GM12878 (cell line): ENCODE results near the gene SDC1.

Experiments
- CHD2 ChIP-seq: IDR thresholded peaks from 2 replicates; pipeline ENCODE4 v1.6.1; 2011; ENCODE audit warnings: low read depth, low read length, improper control_type of control experiment, borderline replicate concordance
- POLR2A ChIP-seq: IDR thresholded peaks from 2 replicates; pipeline ENCODE4 v1.6.1; 2011; ENCODE audit warnings: low read depth, mild to moderate bottlenecking, low read length
- POLR2AphosphoS5 ChIP-seq: IDR thresholded peaks from 2 replicates; pipeline ENCODE4 v1.6.1; 2011; ENCODE audit warnings: mild to moderate bottlenecking, low read length, inconsistent platforms
- TCF3 ChIP-seq: IDR thresholded peaks from 2 replicates; pipeline ENCODE4 v1.6.1; 2012; ENCODE audit warnings: low read depth, mild to moderate bottlenecking, low read length, borderline replicate concordance; ENCODE audit not compliant: insufficient read depth
- TF ChIP-seq, protein P1 (sequence below): IDR thresholded peaks from 2 replicates; pipeline ENCODE4 v1.6.1; 2012; ENCODE audit warnings: mild to moderate bottlenecking, low read depth, low read length
- TF ChIP-seq, protein P2 (sequence below): IDR thresholded peaks from 2 replicates; pipeline ENCODE4 v1.6.1; 2011; ENCODE audit warnings: borderline replicate concordance, low read depth, mild to moderate bottlenecking, moderate library complexity, mixed read lengths, low read length; ENCODE audit not compliant: insufficient read depth; ENCODE audit errors: extremely low read length

DNA sequence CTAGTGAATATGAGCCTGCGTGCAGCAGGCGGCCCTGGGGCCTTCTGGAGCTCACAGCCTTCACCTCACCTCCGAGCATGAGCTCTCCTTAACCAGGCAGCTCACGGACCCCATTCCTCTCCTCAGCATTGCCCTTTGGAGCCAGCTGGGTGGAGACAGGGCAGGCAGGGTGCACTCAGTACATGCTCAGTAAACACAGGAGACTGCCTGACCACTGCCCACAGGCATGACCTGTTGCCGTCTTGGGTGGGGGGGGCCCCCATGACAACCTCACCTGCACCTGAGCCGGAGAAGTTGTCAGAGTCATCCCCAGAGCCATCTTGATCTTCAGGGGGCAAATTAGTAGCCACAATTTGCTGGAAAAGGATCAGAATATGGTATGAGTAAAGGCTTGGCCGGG, 19.9 kb downstream of the SDC1 start:
- TF ChIP-seq TCF3 (no peak), POLR2A (no peak), CHD2 (no peak), POLR2AphosphoS5 (no peak)
- TF ChIP-seq, protein P1, sequence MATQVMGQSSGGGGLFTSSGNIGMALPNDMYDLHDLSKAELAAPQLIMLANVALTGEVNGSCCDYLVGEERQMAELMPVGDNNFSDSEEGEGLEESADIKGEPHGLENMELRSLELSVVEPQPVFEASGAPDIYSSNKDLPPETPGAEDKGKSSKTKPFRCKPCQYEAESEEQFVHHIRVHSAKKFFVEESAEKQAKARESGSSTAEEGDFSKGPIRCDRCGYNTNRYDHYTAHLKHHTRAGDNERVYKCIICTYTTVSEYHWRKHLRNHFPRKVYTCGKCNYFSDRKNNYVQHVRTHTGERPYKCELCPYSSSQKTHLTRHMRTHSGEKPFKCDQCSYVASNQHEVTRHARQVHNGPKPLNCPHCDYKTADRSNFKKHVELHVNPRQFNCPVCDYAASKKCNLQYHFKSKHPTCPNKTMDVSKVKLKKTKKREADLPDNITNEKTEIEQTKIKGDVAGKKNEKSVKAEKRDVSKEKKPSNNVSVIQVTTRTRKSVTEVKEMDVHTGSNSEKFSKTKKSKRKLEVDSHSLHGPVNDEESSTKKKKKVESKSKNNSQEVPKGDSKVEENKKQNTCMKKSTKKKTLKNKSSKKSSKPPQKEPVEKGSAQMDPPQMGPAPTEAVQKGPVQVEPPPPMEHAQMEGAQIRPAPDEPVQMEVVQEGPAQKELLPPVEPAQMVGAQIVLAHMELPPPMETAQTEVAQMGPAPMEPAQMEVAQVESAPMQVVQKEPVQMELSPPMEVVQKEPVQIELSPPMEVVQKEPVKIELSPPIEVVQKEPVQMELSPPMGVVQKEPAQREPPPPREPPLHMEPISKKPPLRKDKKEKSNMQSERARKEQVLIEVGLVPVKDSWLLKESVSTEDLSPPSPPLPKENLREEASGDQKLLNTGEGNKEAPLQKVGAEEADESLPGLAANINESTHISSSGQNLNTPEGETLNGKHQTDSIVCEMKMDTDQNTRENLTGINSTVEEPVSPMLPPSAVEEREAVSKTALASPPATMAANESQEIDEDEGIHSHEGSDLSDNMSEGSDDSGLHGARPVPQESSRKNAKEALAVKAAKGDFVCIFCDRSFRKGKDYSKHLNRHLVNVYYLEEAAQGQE, result no peak
- TF ChIP-seq, protein P2, sequence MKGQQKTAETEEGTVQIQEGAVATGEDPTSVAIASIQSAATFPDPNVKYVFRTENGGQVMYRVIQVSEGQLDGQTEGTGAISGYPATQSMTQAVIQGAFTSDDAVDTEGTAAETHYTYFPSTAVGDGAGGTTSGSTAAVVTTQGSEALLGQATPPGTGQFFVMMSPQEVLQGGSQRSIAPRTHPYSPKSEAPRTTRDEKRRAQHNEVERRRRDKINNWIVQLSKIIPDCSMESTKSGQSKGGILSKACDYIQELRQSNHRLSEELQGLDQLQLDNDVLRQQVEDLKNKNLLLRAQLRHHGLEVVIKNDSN, result no peak
